Activated T-helper 2 cell treated with anti-CD3 and anti-CD28 coated beads, Interferon-gamma antibody, Interleukin-2, Interleukin-4, amounts not matched to agents 10 μg/mL and 5 μg/mL and 100 μg/mL, durations not matched to agents 14 hours and 24 hours and 36 hours (primary cell): ENCODE measurements around the gene TNIP1. TPM values are rescaled to one million over a fixed set of nuclear protein-coding genes. Genes with fewer than 3 reads are reported as not detected.

Experiments used
- DNase-seq: peaks from one replicate; pipeline ENCODE4 v3.0.0; 2021; ENCODE audit warnings: low spot score
- H3K27ac Mint-ChIP-seq: one replicate; pipeline ENCODE4 v1.8.0; 2021; ENCODE audit warnings: mixed read lengths
- H3K27me3 Mint-ChIP-seq: one replicate; pipeline ENCODE4 v1.8.0; 2021; ENCODE audit warnings: low read depth, mixed read lengths
- H3K36me3 Mint-ChIP-seq: one replicate; pipeline ENCODE4 v1.8.0; 2021; ENCODE audit warnings: low read depth, mixed read lengths
- H3K4me1 Mint-ChIP-seq: one replicate; pipeline ENCODE4 v1.8.0; 2021; ENCODE audit warnings: low read depth, mixed read lengths
- H3K4me3 Mint-ChIP-seq: one replicate; pipeline ENCODE4 v1.8.0; 2021; ENCODE audit warnings: low read depth, mild to moderate bottlenecking, moderate library complexity, mixed read lengths
- H3K9me3 Mint-ChIP-seq: one replicate; pipeline ENCODE4 v1.8.0; 2021; ENCODE audit warnings: mixed read lengths
- intact Hi-C: fragments of 100-400 bp; cut with micrococcal nuclease; formaldehyde crosslinking; loops from one replicate; pipeline ENCODE4 v1.15.1; 2023
- total RNA-seq: library from RNA; stranded (reverse); gene quantifications from 2 replicates; pipeline ENCODE4 v1.2.3, GENCODE V29; 2022

The TNIP1 gene
- total RNA-seq, 1 donor from 2014 or later = 473 TPM

- Mint-ChIP-seq H3K4me3 (no peak overlapping the region), H3K9me3 (no peaks in the 10 kb centered on the region), H3K27ac (no peak overlapping the region), H3K27me3 (peaks cover 5% of the 10 kb centered on the region), H3K36me3 (peaks cover 4% of the 10 kb centered on the region), H3K4me1 (peaks cover 8% of the 10 kb centered on the region)
- intact Hi-C loops = no loop called here
- DNase-seq = no peak
Measured at GRCh38 chr5:151015974-151016587, 64.8 kb downstream of the TNIP1 start.

GRCh38 chr5:151014680-151015343 lies 66.0 kb downstream of the TNIP1 start:
- Mint-ChIP-seq H3K36me3 (no peaks in the 10 kb centered on the region), H3K4me3 (no peak overlapping the region), H3K4me1 (peaks cover 5% of the 10 kb centered on the region), H3K9me3 (no peaks in the 10 kb centered on the region), H3K27me3 (peaks cover 2% of the 10 kb centered on the region), H3K27ac (no peak overlapping the region)
- intact Hi-C loops = no loop called here
- no peak for DNase-seq

- intact Hi-C loops = no loop called here
- H3K36me3 Mint-ChIP-seq = no peaks in the 10 kb centered on the region
- peaks cover 2% of the 10 kb centered on the region for H3K27me3 Mint-ChIP-seq
- no peaks in the 10 kb centered on the region for H3K4me1 Mint-ChIP-seq
- no peak overlapping the region for H3K27ac Mint-ChIP-seq
- DNase-seq = no peak
- H3K4me3 Mint-ChIP-seq = no peak overlapping the region
- H3K9me3 Mint-ChIP-seq = no peaks in the 10 kb centered on the region
Measured at GRCh38 chr5:151012862-151013261, 68.0 kb downstream of the TNIP1 start.

GRCh38 chr5:151008906-151009305 lies 71.9 kb downstream of the TNIP1 start:
- no peaks in the 10 kb centered on the region for H3K4me1 Mint-ChIP-seq
- H3K36me3 Mint-ChIP-seq = no peaks in the 10 kb centered on the region
- H3K27me3 Mint-ChIP-seq = peaks cover 2% of the 10 kb centered on the region
- intact Hi-C loops = no loop called here
- no peak overlapping the region for H3K4me3 Mint-ChIP-seq
- H3K9me3 Mint-ChIP-seq = no peaks in the 10 kb centered on the region
- no peak overlapping the region for H3K27ac Mint-ChIP-seq
- DNase-seq = no peak

- Mint-ChIP-seq H3K27me3 (peaks cover 2% of the 10 kb centered on the region), H3K27ac (no peak overlapping the region), H3K36me3 (no peaks in the 10 kb centered on the region), H3K4me3 (no peak overlapping the region), H3K4me1 (no peaks in the 10 kb centered on the region), H3K9me3 (no peaks in the 10 kb centered on the region)
- intact Hi-C loops = no loop called here
- DNase-seq = no peak
Measured at GRCh38 chr5:151008210-151008491, 72.7 kb downstream of the TNIP1 start.

- Mint-ChIP-seq H3K27me3 (peaks cover 2% of the 10 kb centered on the region), H3K4me1 (no peaks in the 10 kb centered on the region), H3K9me3 (no peaks in the 10 kb centered on the region), H3K36me3 (no peaks in the 10 kb centered on the region), H3K4me3 (no peak overlapping the region), H3K27ac (no peak overlapping the region)
- intact Hi-C loops = no loop called here
- DNase-seq = no peak
Measured at GRCh38 chr5:151007430-151008209, 73.2 kb downstream of the TNIP1 start.

GRCh38 chr5:151006704-151007334 lies 74.0 kb downstream of the TNIP1 start:
- H3K27ac Mint-ChIP-seq = no peak overlapping the region
- intact Hi-C loops = no loop called here
- H3K36me3 Mint-ChIP-seq = no peaks in the 10 kb centered on the region

GRCh38 chr5:151005950-151006576 lies 74.8 kb downstream of the TNIP1 start:
- H3K36me3 Mint-ChIP-seq = no peaks in the 10 kb centered on the region
- no peak overlapping the region for H3K27ac Mint-ChIP-seq
- no peaks in the 10 kb centered on the region for H3K4me1 Mint-ChIP-seq
- no peaks in the 10 kb centered on the region for H3K9me3 Mint-ChIP-seq
- DNase-seq = no peak
- H3K27me3 Mint-ChIP-seq = no peaks in the 10 kb centered on the region
- no peak overlapping the region for H3K4me3 Mint-ChIP-seq
- intact Hi-C loops = no loop called here

More at GRCh38 chr5:151006704-151007334, 74.0 kb downstream of the TNIP1 start:
- Mint-ChIP-seq H3K9me3 (no peaks in the 10 kb centered on the region), H3K4me3 (no peak overlapping the region), H3K4me1 (no peaks in the 10 kb centered on the region), H3K27me3 (peaks cover 2% of the 10 kb centered on the region)
- DNase-seq = no peak

- Mint-ChIP-seq H3K27ac (no peak overlapping the region), H3K4me1 (no peaks in the 10 kb centered on the region), H3K27me3 (no peaks in the 10 kb centered on the region), H3K4me3 (no peak overlapping the region), H3K9me3 (no peaks in the 10 kb centered on the region), H3K36me3 (no peaks in the 10 kb centered on the region)
- intact Hi-C loops = no loop called here
- DNase-seq = no peak
Measured at GRCh38 chr5:151005187-151005949, 75.5 kb downstream of the TNIP1 start.

- H3K27ac Mint-ChIP-seq = no peak overlapping the region
- no peaks in the 10 kb centered on the region for H3K9me3 Mint-ChIP-seq
- no peaks in the 10 kb centered on the region for H3K36me3 Mint-ChIP-seq
- no peak overlapping the region for H3K4me3 Mint-ChIP-seq
- no peaks in the 10 kb centered on the region for H3K4me1 Mint-ChIP-seq
- intact Hi-C loops = no loop called here
- H3K27me3 Mint-ChIP-seq = no peaks in the 10 kb centered on the region
- no peak for DNase-seq
Measured at GRCh38 chr5:151004499-151004898, 76.3 kb downstream of the TNIP1 start.

GRCh38 chr5:151003503-151003860 lies 77.4 kb downstream of the TNIP1 start:
- Mint-ChIP-seq H3K27me3 (no peaks in the 10 kb centered on the region), H3K4me3 (no peak overlapping the region), H3K36me3 (no peaks in the 10 kb centered on the region), H3K27ac (no peak overlapping the region), H3K9me3 (no peaks in the 10 kb centered on the region), H3K4me1 (no peaks in the 10 kb centered on the region)
- intact Hi-C loops = no loop called here
- DNase-seq = no peak
